CD14-positive monocyte (primary cell): ENCODE results near the gene IGF2BP2. TPM values are rescaled to one million over a fixed set of nuclear protein-coding genes. Genes with fewer than 3 reads are reported as not detected.

ENCODE experiments used
- DNase-seq, 3 donors: peaks; one replicate each; pipeline ENCODE4 v3.0.0-alpha.2; 2011 to 2022
- H2AFZ ChIP-seq: 2 replicates; pipeline ENCODE4 v1.6.0; 2012; ENCODE audit warnings: mild to moderate bottlenecking, low read depth, low read length, inconsistent platforms; ENCODE audit not compliant: insufficient read depth, poor library complexity, severe bottlenecking
- H3K27ac ChIP-seq, 2 donors: 1 replicate in 1 of 2; 2 replicates in 1 of 2; pipeline ENCODE4 v1.5.1; 2012 to 2013; ENCODE audit warnings: low read length in 2 of 2, control low read depth in 1 of 2, inconsistent platforms in 1 of 2, low read depth in 1 of 2, mild to moderate bottlenecking in 1 of 2
- H3K27me3 ChIP-seq, 2 donors: one replicate each; pipeline versions ENCODE4 v1.6.0 to v1.6.1; 2011 to 2013; ENCODE audit warnings: low read length in 2 of 2; ENCODE audit not compliant: control insufficient read depth in 2 of 2, insufficient read depth in 2 of 2
- H3K36me3 ChIP-seq, 2 donors: replicated peaks in 1 of 2; 1 replicate in 1 of 2; 2 replicates in 1 of 2; pipeline versions ENCODE4 v1.5.1 to v1.6.1; 2012 to 2013; ENCODE audit warnings: low read length in 2 of 2, control low read depth in 1 of 2, inconsistent platforms in 1 of 2, mild to moderate bottlenecking in 1 of 2; ENCODE audit not compliant: insufficient read depth in 2 of 2, control insufficient read depth in 1 of 2
- H3K4me1 ChIP-seq, 2 donors: 1 replicate in 1 of 2; 2 replicates in 1 of 2; pipeline versions ENCODE4 v1.5.1 to v1.6.1; 2012 to 2013; ENCODE audit warnings: low read length in 2 of 2, control low read depth in 1 of 2, inconsistent platforms in 1 of 2, mild to moderate bottlenecking in 1 of 2, moderate library complexity in 1 of 2; ENCODE audit not compliant: insufficient read depth in 2 of 2, control insufficient read depth in 1 of 2
- H3K4me2 ChIP-seq: replicated peaks from 2 replicates; pipeline ENCODE3; 2012; ENCODE audit warnings: low read length, moderate library complexity, mild to moderate bottlenecking; ENCODE audit not compliant: poor library complexity, severe bottlenecking; ENCODE audit errors: extremely low read depth
- H3K4me3 ChIP-seq, 3 experiments: fragments of 200-600 bp in 1 of 3; sonication (generic) in 1 of 3; replicated peaks in 1 of 3; 1 replicate in 2 of 3; 2 replicates in 1 of 3; pipeline ENCODE4 v1.5.1; 2011 to 2013; ENCODE audit warnings: low read length in 3 of 3, mild to moderate bottlenecking in 3 of 3, control low read depth in 2 of 3, low read depth in 2 of 3, inconsistent platforms in 1 of 3, moderate library complexity in 1 of 3
- H3K79me2 ChIP-seq: 2 replicates; pipeline ENCODE4 v1.6.0; 2012; ENCODE audit warnings: mild to moderate bottlenecking, control low read depth, inconsistent platforms, low read length, moderate library complexity; ENCODE audit not compliant: insufficient read depth
- H3K9ac ChIP-seq: 2 replicates; pipeline ENCODE4 v1.6.0; 2017; ENCODE audit warnings: low read length, mild to moderate bottlenecking; ENCODE audit not compliant: insufficient read depth, poor library complexity, severe bottlenecking
- H3K9me3 ChIP-seq, 2 donors: replicated peaks in 1 of 2; 1 replicate in 1 of 2; 2 replicates in 1 of 2; pipeline versions ENCODE4 v1.5.1 to v1.6.1; 2012 to 2013; ENCODE audit warnings: low read length in 2 of 2, control low read depth in 1 of 2; ENCODE audit not compliant: control insufficient read depth in 1 of 2, insufficient read depth in 1 of 2
- H4K20me1 ChIP-seq: 2 replicates; pipeline ENCODE4 v1.6.0; 2012; ENCODE audit warnings: mild to moderate bottlenecking, low read length, control low read depth, moderate library complexity; ENCODE audit not compliant: insufficient read depth
- H3K27ac Mint-ChIP-seq, 7 donors: one replicate each; pipeline ENCODE4 v1.8.0; 2020; ENCODE audit warnings: mild to moderate bottlenecking in 7 of 7, mixed read lengths in 7 of 7, moderate library complexity in 6 of 7, inconsistent platforms in 2 of 7
- H3K27me3 Mint-ChIP-seq, 3 donors: one replicate each; pipeline ENCODE4 v1.8.0; 2021 to 2022; ENCODE audit warnings: low read depth in 3 of 3, mild to moderate bottlenecking in 3 of 3, mixed read lengths in 3 of 3, moderate library complexity in 3 of 3, inconsistent platforms in 1 of 3
- H3K36me3 Mint-ChIP-seq, 2 donors: one replicate each; pipeline ENCODE4 v1.8.0; 2020; ENCODE audit warnings: mixed read lengths in 2 of 2, inconsistent platforms in 1 of 2, mild to moderate bottlenecking in 1 of 2
- H3K4me1 Mint-ChIP-seq: one replicate; pipeline ENCODE4 v1.8.0; 2020; ENCODE audit warnings: mild to moderate bottlenecking, mixed read lengths
- H3K4me3 Mint-ChIP-seq, 2 donors: one replicate each; pipeline ENCODE4 v1.8.0; 2020; ENCODE audit warnings: mild to moderate bottlenecking in 2 of 2, mixed read lengths in 2 of 2, moderate library complexity in 1 of 2
- H3K9me3 Mint-ChIP-seq, 7 donors: one replicate each; pipeline ENCODE4 v1.8.0; 2020 to 2022; ENCODE audit warnings: mixed read lengths in 7 of 7, mild to moderate bottlenecking in 6 of 7, moderate library complexity in 6 of 7, inconsistent platforms in 2 of 7
- WGBS: methylation state at CpG from one replicate; pipeline ENCODE4 v1.1.5; 2013; ENCODE audit warnings: missing lambda C conversion rate; ENCODE audit not compliant: insufficient coverage; 5-methylcytosine and 5-hydroxymethylcytosine counted together
- intact Hi-C, 2 donors: fragments of 100-400 bp; cut with micrococcal nuclease; formaldehyde crosslinking; loops; one replicate each; pipeline versions ENCODE4 v1.15.0 to v1.15.1; 2023
- polyA plus RNA-seq, 3 donors: library from polyadenylated mRNA; depleted of rRNA in 1 of 3; unstranded in 2 of 3; stranded (reverse) in 1 of 3; fragments of 300-500 nt in 2 of 3; fragments of >200 nt in 1 of 3; fragmentation: Illumina TruSeq in 2 of 3; gene quantifications; 1 replicate in 2 of 3; 2 replicates in 1 of 3; pipeline ENCODE4 v1.2.3, GENCODE V29; 2012 to 2021
- TF ChIP-seq, protein P1 (sequence below): fragments of 200-600 bp; IDR thresholded peaks from one replicate; pipeline ENCODE4 v1.8.0; 2022; ENCODE audit warnings: antibody characterized with exemption, mild to moderate bottlenecking

The IGF2BP2 gene
- polyA plus RNA-seq, 3 donors: 0.78 to 2.8 (median 1.00) TPM

GRCh38 chr3:185691622-185692021 is 133.2 kb downstream of the IGF2BP2 start:
- Histone ChIP-seq H3K79me2 (no peaks in the 10 kb centered on the region), H4K20me1 (no peaks in the 10 kb centered on the region), H3K9me3 (no peaks in the 10 kb centered on the region), H3K4me2 (no peak overlapping the region), H2AFZ (no peak overlapping the region), H3K27ac (no peak overlapping the region), H3K36me3 (peaks cover 0 to 9% of the 10 kb centered on the region in 2 donors), H3K4me1 (peaks cover 18 to 26% of the 10 kb centered on the region in 2 donors), H3K9ac (no peak overlapping the region), H3K4me3 (no peak overlapping the region), H3K27me3 (no peaks in the 10 kb centered on the region)
- TF ChIP-seq, protein P1, sequence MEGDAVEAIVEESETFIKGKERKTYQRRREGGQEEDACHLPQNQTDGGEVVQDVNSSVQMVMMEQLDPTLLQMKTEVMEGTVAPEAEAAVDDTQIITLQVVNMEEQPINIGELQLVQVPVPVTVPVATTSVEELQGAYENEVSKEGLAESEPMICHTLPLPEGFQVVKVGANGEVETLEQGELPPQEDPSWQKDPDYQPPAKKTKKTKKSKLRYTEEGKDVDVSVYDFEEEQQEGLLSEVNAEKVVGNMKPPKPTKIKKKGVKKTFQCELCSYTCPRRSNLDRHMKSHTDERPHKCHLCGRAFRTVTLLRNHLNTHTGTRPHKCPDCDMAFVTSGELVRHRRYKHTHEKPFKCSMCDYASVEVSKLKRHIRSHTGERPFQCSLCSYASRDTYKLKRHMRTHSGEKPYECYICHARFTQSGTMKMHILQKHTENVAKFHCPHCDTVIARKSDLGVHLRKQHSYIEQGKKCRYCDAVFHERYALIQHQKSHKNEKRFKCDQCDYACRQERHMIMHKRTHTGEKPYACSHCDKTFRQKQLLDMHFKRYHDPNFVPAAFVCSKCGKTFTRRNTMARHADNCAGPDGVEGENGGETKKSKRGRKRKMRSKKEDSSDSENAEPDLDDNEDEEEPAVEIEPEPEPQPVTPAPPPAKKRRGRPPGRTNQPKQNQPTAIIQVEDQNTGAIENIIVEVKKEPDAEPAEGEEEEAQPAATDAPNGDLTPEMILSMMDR: no peak
- WGBS: no CpG with 5 or more reads among the region's 2 CpGs
- Mint-ChIP-seq H3K4me3 (no peak overlapping the region), H3K27ac (peak overlapping the region in 1 of 7 donors; percentile 54), H3K36me3 (peaks cover 12 to 15% of the 10 kb centered on the region in 2 donors), H3K9me3 (no peaks in the 10 kb centered on the region), H3K27me3 (no peaks in the 10 kb centered on the region), H3K4me1 (peaks cover 20% of the 10 kb centered on the region)
- intact Hi-C loops: loop anchor here in 1 of 2 donors (5.0 kb wide), 1 partner anchor 41 kb away; no protein-coding TSS in a partner anchor
- DNase-seq: no peak

- peaks cover 0 to 19% of the 10 kb centered on the region in 2 donors for H3K36me3 ChIP-seq
- no peak overlapping the region for H3K4me2 ChIP-seq
- H3K9me3 ChIP-seq: no peaks in the 10 kb centered on the region
- H3K4me1 ChIP-seq: peaks cover 35 to 46% of the 10 kb centered on the region in 2 donors
- no peaks in the 10 kb centered on the region for H3K27me3 ChIP-seq
- intact Hi-C loops: loop anchor here in 1 of 2 donors (5.0 kb wide), 1 partner anchor 40 kb away; no protein-coding TSS in a partner anchor
- peaks cover 38% of the 10 kb centered on the region for H3K4me1 Mint-ChIP-seq
- H4K20me1 ChIP-seq: no peaks in the 10 kb centered on the region
- peak overlapping the region in 4 of 7 donors; percentile 78 to 95 (median 94) for H3K27ac Mint-ChIP-seq
- H3K79me2 ChIP-seq: no peaks in the 10 kb centered on the region
- peaks cover 0 to 3% (median 0%) of the 10 kb centered on the region in 7 donors for H3K9me3 Mint-ChIP-seq
- H3K36me3 Mint-ChIP-seq: peaks cover 22 to 23% of the 10 kb centered on the region in 2 donors
- no peaks in the 10 kb centered on the region for H3K27me3 Mint-ChIP-seq
- 90% methylated on average over 3 of the region's 6 CpGs for WGBS
- H3K27ac ChIP-seq: peak overlapping the region in 1 of 2 donors; percentile 82
- DNase-seq: no peak
- no peak overlapping the region for H2AFZ ChIP-seq
- TF ChIP-seq, protein P1: no peak
- no peak overlapping the region for H3K4me3 ChIP-seq
- H3K9ac ChIP-seq: no peak overlapping the region
- H3K4me3 Mint-ChIP-seq: no peak overlapping the region
Measured at GRCh38 chr3:185687271-185687878, 137.5 kb downstream of the IGF2BP2 start.
